OCI-LY7 (cell line): Measurements from ENCODE around the gene ANO3. TPM values are rescaled to one million over a fixed set of nuclear protein-coding genes. Genes with fewer than 3 reads are reported as not detected.

Experiments
- BruUV-seq: library from RNA; stranded (reverse); fragments of 400-500 nt; replicated peaks from 2 replicates; lab custom pipeline; 2021; lab: Mats Ljungman, UMichigan
- CTCF ChIA-PET: fragments of 300-600 bp; sonication (Branson Sonifier 250); formaldehyde crosslinking; loops from one replicate; lab custom pipeline; 2022; ENCODE audit warnings: antibody characterized with exemption; ENCODE audit not compliant: unreplicated experiment; lab: Charles Lee
- POLR2A ChIA-PET: fragments of 300-600 bp; sonication (Branson Sonifier 250); formaldehyde crosslinking; loops from one replicate; lab custom pipeline; 2022; ENCODE audit warnings: antibody characterized with exemption; lab: Charles Lee
- DNase-seq: peaks from one replicate; pipeline ENCODE4 v3.0.0-alpha.2; 2015; ENCODE audit warnings: low spot score
- H2AFZ ChIP-seq: fragments of 200-600 bp; sonication (generic), shearing (Covaris generic); 2 replicates; pipeline ENCODE4 v1.6.1; 2014; ENCODE audit warnings: mild to moderate bottlenecking, antibody characterized with exemption, low read length, moderate library complexity
- H3K27ac ChIP-seq: fragments of 200-600 bp; sonication (generic); 2 replicates; pipeline ENCODE4 v1.5.1; 2014; ENCODE audit warnings: mixed run types, low read depth, mild to moderate bottlenecking, moderate library complexity, low read length, inconsistent platforms; ENCODE audit not compliant: poor library complexity, severe bottlenecking
- H3K36me3 ChIP-seq: fragments of 200-600 bp; sonication (generic); 2 replicates; pipeline ENCODE4 v1.6.1; 2014; ENCODE audit warnings: mild to moderate bottlenecking, antibody characterized with exemption, low read length, moderate library complexity, mixed read lengths; ENCODE audit not compliant: insufficient read depth
- H3K4me1 ChIP-seq: fragments of 200-600 bp; sonication (generic); 2 replicates; pipeline ENCODE4 v1.5.1; 2014; ENCODE audit warnings: mild to moderate bottlenecking, low read length; ENCODE audit not compliant: insufficient read depth, poor library complexity, severe bottlenecking
- H3K4me2 ChIP-seq: fragments of 200-600 bp; sonication (generic); 2 replicates; pipeline ENCODE4 v1.6.1; 2014; ENCODE audit warnings: mild to moderate bottlenecking, low read length
- H3K4me3 ChIP-seq: fragments of 200-600 bp; sonication (generic); 2 replicates; pipeline ENCODE4 v1.5.1; 2014; ENCODE audit warnings: mild to moderate bottlenecking, low read depth, low read length; ENCODE audit not compliant: poor library complexity, severe bottlenecking
- H3K79me2 ChIP-seq: fragments of 200-600 bp; sonication (generic); 2 replicates; pipeline ENCODE4 v1.6.1; 2016; ENCODE audit warnings: low read depth, mild to moderate bottlenecking, low read length, moderate library complexity, mixed read lengths; ENCODE audit not compliant: insufficient read depth
- H3K9me2 ChIP-seq: fragments of 200-600 bp; sonication (generic); 2 replicates; pipeline ENCODE4 v1.6.1; 2016; ENCODE audit warnings: mild to moderate bottlenecking, low read length, mixed read lengths; ENCODE audit not compliant: insufficient read depth
- H3K9me3 ChIP-seq: fragments of 200-600 bp; sonication (generic); 2 replicates; pipeline ENCODE4 v1.6.1; 2014; ENCODE audit warnings: mild to moderate bottlenecking, mixed run types, low read length, mixed read lengths
- H4K20me1 ChIP-seq: fragments of 200-600 bp; sonication (generic); 2 replicates; pipeline ENCODE4 v1.6.1; 2014; ENCODE audit warnings: mild to moderate bottlenecking, antibody characterized with exemption, low read length, moderate library complexity, mixed read lengths; ENCODE audit not compliant: insufficient read depth
- EZH2phosphoT487 ChIP-seq: fragments of 200-600 bp; sonication (generic); IDR thresholded peaks from 2 replicates; pipeline ENCODE4 v1.6.1; 2018; ENCODE audit warnings: low read depth, borderline replicate concordance, mild to moderate bottlenecking, mixed run types, antibody characterized with exemption, low read length, moderate library complexity, mixed read lengths
- intact Hi-C: fragments of 100-400 bp; cut with micrococcal nuclease; formaldehyde crosslinking; loops from one replicate; pipeline ENCODE4 v1.10.0; 2022; ENCODE audit not compliant: unreplicated experiment
- total RNA-seq, 2 experiments: library from RNA; depleted of rRNA in 1 of 2; stranded (reverse); fragments of >200 nt in 1 of 2; shearing (Covaris generic) in 1 of 2; gene quantifications; 2 replicates each; pipeline ENCODE4 v1.2.3, GENCODE V29; 2014 to 2022
- TF ChIP-seq, protein P1 (sequence below): fragments of 200-600 bp; sonication (generic); conservative IDR thresholded peaks from 2 replicates; pipeline ENCODE4 v1.5.1; 2014; ENCODE audit warnings: mild to moderate bottlenecking, antibody characterized with exemption, low read length, moderate library complexity, mixed read lengths

The ANO3 gene
- total RNA-seq, 2 experiments from 2014 or later = 0.03 TPM; not detected in 1

DNA sequence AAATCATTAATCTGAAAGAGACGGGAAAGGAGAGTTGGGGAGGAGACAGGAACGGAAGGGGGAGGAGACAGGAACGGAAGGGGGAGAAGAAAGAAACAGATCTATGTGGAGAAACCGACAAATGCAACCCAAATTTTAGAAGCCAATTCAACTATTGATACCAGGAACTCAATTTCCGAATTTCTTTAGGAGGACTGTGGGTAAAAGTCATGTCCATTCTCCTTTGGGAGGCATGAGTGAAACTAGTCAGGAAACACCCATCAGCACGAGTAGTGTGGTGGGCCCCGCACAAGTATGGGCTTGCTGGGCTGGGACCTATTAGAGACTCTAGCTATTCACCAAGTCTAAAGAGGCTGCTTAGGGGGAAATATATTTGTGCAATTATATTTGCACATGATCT is 18.1 kb downstream of the ANO3 start:
- ChIA-PET CTCF (no interaction called here), POLR2A (no interaction called here)
- no peak for TF ChIP-seq EZH2phosphoT487
- TF ChIP-seq, protein P1, sequence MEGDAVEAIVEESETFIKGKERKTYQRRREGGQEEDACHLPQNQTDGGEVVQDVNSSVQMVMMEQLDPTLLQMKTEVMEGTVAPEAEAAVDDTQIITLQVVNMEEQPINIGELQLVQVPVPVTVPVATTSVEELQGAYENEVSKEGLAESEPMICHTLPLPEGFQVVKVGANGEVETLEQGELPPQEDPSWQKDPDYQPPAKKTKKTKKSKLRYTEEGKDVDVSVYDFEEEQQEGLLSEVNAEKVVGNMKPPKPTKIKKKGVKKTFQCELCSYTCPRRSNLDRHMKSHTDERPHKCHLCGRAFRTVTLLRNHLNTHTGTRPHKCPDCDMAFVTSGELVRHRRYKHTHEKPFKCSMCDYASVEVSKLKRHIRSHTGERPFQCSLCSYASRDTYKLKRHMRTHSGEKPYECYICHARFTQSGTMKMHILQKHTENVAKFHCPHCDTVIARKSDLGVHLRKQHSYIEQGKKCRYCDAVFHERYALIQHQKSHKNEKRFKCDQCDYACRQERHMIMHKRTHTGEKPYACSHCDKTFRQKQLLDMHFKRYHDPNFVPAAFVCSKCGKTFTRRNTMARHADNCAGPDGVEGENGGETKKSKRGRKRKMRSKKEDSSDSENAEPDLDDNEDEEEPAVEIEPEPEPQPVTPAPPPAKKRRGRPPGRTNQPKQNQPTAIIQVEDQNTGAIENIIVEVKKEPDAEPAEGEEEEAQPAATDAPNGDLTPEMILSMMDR = no peak
- DNase-seq = no peak
- Histone ChIP-seq H2AFZ (no peak overlapping the region), H4K20me1 (no peaks in the 10 kb centered on the region), H3K4me3 (no peak overlapping the region), H3K79me2 (no peaks in the 10 kb centered on the region), H3K4me1 (no peaks in the 10 kb centered on the region), H3K9me2 (no peaks in the 10 kb centered on the region), H3K36me3 (no peaks in the 10 kb centered on the region), H3K4me2 (no peak overlapping the region), H3K9me3 (no peaks in the 10 kb centered on the region), H3K27ac (no peak overlapping the region)
- intact Hi-C loops = no loop called here
- BruUV-seq = no TSS peak

DNA sequence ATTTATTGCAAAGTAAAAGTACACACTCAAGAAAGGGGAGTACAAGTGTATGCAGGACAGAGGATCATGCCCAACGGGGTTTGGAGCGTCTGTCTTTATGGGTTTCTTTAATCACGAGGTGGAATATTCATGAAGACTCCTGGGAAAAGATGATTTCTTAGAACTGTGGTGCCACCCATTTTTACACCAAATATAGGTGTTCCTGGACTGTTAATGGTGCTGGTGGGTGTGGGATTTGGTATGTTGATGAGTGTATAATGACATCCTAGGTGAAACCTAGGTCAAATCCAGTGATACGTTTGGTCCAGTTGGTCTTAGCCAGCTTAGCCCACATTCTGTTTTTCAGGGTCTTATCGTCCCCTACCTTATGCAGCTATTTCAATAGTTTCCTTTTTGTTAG is 21.1 kb downstream of the ANO3 start:
- Histone ChIP-seq H3K4me2 (no peak overlapping the region), H3K79me2 (no peaks in the 10 kb centered on the region), H3K27ac (no peak overlapping the region), H3K4me1 (no peaks in the 10 kb centered on the region), H3K9me3 (no peaks in the 10 kb centered on the region), H3K4me3 (no peak overlapping the region), H3K36me3 (no peaks in the 10 kb centered on the region), H4K20me1 (no peaks in the 10 kb centered on the region), H3K9me2 (no peaks in the 10 kb centered on the region), H2AFZ (no peak overlapping the region)
- no peak for TF ChIP-seq EZH2phosphoT487
- TF ChIP-seq, protein P1 = no peak
- ChIA-PET POLR2A (no interaction called here), CTCF (no interaction called here)
- intact Hi-C loops = no loop called here
- no TSS peak for BruUV-seq
- DNase-seq = no peak

DNA sequence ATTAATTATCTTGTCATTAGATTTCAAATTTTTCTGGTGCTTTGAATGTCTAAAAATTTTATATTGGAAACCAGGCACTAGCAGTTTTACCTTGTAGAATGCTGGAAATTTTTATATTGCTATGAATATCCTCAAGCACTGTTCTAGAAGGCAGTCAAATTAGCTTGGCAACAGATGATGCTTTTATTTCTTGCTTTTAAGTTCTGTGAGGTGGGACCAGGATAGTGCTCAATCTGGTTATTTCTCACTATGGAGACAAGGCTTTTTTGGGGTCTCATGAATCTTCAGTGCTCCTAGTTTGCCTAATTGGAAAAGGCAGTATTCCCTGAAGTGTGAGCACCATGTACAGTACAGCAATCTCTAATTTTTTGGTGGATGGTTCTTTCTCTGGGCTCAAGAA is 27.1 kb downstream of the ANO3 start:
- BruUV-seq = no TSS peak
- ChIA-PET CTCF (no interaction called here), POLR2A (interaction anchor here (0.7 kb wide), 1 partner anchor 315 kb away, joined by 3 read pairs; no protein-coding TSS in a partner anchor)
- Histone ChIP-seq H3K4me2 (no peak overlapping the region), H3K9me2 (no peaks in the 10 kb centered on the region), H2AFZ (no peak overlapping the region), H4K20me1 (no peaks in the 10 kb centered on the region), H3K4me3 (no peak overlapping the region), H3K9me3 (no peaks in the 10 kb centered on the region), H3K79me2 (no peaks in the 10 kb centered on the region), H3K27ac (no peak overlapping the region), H3K4me1 (no peaks in the 10 kb centered on the region), H3K36me3 (no peaks in the 10 kb centered on the region)
- intact Hi-C loops = no loop called here
- DNase-seq = no peak
- TF ChIP-seq, protein P1 = no peak
- no peak for TF ChIP-seq EZH2phosphoT487
